ENCODE results near the gene JSRP1.

The JSRP1 gene

DNA sequence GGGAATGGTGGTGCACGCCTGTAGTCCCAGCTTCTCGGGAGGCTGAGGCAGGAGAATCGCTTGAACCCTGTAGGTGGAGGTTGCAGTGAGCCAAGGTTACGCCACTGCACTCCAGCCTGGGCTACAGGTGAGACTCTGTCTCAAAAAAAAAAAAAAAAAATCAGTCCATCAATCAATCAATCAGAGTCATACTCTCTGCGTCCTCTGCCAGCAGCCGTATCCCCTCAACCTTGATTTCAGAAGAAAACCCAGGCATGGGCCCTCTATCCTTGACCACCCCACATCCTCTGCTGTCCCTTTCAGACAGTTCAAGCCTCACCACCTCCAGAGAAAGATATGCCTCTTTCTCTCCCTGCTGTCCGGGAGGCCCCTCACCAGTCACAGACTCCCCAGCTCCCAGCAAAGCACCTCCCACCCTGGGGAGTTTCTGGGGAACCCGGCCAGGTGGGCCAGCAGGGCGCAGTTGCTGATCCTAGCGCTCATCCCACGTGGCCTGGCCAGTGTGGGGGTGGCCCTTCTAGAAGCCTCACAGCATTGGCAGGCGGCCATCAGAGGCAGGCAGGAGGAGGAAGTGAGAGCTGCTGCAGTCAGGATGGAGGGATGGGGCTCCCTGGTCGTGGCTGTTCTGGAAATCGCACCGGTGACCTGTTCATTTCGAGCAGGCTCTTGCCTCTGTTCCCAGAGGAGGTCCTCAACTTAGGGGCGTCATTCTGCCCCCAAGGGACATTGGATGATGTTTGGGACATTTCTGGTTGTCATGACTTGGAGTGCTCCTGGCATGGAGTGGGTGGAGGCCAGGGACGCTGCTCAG lies 10.2 kb upstream of the JSRP1 start:
- no peak for DNase-seq (ENCODE audit: low read depth, low spot score)

DNA sequence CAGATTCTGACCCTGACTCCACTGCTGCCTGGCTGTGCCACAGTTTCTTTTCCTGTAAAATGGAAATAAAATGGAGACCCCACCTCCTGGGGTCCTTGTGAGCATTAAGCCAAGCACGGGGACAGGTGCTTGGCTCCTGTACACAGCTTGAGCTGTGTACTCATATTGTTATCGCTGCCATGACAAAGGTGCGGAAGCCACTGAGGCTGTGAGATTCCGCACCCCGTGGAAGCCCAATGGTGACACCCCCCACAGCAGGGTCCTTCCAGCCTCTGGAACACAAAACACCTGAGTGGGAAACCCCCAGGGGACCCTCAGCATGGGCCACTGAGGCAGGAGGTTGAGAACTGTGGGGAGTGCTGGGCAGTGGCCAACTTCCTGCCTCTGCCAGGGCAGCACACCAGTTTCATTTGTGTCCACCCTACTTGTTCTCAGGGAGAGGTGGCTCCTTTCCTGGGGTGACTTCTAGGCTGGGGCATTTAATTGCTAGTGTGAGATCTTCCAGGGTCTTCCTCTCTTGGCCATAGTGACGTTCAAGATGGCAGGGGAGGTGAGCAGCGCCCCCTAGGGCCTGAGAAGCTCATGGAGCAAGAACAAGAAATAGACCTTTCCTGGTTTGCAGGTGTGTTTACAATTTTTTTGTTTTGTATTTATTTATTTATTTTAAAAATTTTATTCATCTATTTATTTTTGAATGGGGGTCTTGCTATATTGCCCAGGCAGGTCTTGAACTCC lies 5.4 kb upstream of the JSRP1 start:
- no peak for DNase-seq (ENCODE audit: low read depth, low spot score)

DNA sequence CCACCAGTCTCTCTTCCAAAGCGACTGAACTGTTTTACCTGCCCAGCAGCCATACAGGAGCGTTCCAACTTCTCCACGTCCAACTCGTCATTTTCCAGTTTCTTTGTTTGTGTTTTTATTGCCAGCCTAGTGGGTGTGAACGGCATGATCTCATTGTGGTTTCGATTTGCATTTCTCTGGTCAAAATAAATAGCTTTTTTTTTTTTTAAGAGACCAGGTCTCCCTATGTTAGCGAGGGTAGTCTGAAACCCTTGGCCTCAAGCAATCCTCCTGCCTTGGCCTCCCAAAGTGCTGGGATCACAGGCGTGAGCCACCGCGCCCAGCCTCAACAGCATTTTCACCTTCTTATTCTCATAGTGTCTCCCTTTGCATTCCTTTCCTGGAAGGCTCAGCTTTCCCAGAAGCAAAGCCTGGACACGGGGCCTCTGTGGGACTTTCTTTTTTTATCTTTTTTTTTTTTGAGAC lies 4.2 kb upstream of the JSRP1 start:
- no peak for DNase-seq (ENCODE audit: low read depth, low spot score)

DNA sequence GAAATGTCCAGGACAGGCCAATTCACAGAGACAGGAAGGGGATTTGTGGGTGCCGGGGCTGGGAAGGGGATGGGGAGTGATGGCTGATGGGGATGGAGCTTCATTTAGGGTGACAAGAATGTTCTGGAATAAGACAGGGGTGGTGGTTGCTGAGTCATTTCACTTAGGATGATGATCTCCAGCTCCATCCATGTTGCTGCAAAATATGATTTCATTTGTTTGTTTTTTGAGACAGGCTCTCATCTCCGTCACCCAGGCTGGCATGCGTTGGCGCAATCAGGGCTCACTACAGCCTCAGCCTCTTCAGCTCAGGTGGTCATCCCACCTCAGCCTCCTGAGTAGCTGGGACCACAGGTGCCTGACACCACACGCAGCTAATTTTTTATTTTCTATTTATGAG lies 3.1 kb upstream of the JSRP1 start:
- no peak for DNase-seq (ENCODE audit: low read depth, low spot score)

DNA sequence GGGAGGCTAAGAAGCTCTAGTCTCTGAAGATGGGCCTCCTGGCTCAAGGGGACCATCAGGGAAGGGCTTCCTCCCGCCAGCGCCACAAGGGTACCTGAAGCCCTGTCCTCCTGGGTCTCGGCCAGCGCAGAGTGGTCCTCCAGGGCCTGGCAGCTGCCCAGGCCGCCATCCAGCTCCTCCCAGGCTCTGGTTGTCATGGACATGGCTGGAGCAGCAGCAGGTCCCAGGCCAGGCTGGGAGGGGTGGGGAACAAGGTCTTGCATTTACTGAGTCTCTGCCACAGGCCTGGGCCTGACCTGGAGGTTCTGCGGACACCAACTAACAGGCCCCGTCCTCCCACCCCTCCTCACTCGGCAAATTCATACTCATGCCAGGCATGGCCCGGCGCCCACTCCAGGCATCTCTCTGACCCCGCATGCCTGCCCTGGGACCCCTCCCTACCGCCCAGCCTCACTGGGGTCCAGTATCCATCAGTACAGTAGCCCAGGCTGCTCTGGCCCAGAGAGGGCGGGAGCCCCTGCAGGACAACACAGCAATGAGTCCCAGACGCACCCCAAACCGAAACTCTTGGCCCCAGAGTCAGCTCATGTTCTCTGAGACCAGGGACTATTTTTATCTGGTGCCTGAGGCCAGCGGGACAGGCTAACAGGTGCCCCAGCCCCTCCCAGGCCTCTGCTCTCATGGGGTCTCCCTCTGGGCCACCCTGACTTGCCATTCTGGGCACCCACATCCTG lies 938 bp downstream of the JSRP1 start:
- DNase-seq (ENCODE audit: low read depth, low spot score) = no peak

DNA sequence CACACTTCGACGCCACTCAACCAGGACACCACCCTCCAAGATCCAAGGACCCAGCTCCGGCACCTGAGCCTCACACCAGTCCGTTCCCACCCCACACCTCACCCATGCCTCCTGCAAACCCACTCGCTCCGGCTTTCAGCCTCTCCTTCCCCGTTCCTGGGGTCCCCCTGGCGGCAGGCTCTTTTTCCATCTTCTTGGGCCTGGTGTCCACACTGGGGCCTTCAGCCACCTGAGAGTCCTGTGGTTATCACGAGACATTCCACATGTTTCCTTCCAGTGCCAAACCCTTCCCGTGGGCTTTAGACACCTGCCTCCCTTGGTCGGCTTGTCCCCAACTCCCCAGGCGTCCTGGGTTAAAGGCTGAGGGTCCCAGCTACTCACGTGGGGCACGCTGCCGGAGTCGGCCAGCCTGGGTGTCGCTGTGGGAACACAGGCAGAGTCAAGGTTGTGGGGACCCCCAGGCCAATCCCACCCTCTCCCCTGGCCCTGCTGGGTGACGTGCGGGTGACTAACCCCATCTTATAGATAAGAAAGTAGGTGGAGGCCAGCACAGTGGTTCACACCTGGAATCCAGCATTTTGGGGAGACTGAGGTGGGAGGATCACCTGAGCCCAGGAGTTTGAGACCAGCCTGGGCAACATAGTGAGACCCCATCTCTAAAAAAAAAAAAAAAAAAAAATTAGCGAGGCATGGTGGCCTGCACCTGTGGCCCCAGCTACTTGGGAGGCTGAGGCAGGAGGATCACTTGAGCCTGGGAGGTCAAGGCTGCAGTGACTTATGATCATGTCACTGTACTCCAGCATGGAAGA lies 1.9 kb downstream of the JSRP1 start:
- no peak for DNase-seq (ENCODE audit: low read depth, low spot score)

DNA sequence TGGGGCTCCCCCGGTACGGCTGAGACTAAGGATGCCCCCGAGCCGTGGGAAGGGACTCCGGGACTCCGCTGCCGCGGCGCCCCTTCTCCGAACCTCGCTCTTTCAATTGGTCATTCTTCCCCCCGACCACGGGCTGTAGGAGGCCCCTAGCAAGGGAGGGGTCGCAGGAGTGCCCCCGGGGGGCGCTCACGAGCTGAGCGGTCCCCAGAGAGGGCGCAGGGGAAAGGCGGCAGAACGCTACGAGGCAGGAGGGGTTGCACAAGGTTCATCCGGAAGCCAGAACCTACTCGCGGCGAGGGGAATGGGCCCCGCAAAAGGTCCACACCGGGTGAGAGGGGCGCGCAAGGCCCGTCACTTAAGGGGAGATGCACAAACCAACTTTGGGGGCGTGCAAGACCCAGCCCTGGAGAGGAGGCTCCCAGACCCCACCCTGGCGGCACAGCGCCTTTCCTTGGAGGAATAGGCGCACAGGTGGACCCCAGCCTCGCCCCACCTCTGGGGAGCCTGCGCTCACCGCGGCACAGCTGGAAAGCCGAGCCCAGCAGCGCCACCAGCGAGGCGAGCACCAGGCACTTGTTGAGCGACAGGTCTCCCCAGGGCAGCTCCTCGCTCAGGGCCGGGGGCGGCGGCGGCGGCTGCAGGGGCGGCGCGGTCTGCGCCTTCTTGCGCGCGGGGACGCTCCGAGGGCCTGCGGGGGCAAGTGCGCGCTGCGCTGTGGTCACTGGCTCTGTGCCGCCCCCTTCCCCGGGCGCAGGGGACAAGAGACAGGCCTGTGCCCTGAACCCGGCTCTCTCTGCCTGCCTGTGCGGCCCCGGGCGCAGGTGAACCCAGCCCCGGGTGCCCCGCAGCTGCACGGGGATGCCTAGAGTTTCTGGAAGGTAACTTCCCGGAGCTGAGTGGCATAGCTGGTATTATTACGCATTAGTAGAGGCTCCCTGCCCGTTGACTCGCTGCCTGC lies 2.8 kb downstream of the JSRP1 start:
- DNase-seq (ENCODE audit: low read depth, low spot score) = no peak

DNA sequence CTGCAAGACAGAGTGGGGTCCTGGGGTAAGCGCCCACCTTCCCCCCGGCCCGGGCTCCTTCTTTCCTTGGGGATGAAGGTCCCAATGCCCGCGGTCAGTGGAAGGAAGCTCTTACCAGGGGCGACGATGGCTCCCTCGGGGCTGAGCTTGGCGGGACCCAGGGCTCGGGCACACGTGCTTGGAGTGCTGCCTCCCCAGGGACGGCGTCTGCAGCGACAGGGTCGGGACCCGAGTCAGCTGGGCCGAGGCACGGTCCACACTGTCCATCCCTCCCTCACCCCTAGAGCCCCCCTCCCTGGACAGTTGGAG lies 3.5 kb downstream of the JSRP1 start:
- no peak for DNase-seq (ENCODE audit: low read depth, low spot score)

DNA sequence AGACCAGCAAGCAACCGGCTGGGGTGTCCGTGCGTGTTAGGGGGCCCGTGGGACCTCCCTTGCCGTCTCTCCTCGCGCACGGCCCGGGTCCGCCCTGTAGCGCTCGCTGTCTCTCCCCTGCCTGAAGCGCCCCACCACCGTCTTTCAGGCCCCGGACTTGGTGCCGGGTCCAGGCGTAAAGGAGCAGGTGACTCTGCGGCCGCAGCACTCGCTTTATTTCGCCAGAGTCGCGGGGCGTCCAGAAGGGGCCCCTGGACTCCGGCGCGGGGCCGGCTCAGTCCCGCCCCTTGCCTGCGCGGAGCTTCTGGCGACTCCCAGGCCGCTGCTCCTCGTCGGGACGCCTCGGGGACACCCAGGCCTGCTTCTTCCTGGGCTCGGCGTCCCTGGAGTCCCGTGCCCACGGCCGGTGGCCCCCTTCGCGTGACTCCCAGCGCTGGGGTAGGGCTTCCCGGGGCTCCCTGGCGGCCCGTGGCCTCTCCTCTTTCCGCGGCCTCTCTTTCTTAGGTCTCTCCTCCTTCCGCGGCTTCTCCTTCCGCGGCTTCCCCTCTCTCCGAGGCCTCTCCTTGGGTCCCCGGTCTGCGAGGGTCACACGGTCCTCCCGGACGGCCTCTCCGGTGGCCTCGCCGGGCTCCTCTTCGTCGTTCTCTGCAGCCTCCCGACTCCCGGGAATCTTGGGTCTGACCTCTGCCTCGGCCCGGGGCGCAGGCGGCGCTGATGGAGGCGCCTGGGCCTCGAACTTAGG lies 4.0 kb downstream of the JSRP1 start:
- DNase-seq (ENCODE audit: low read depth, low spot score) = no peak

DNA sequence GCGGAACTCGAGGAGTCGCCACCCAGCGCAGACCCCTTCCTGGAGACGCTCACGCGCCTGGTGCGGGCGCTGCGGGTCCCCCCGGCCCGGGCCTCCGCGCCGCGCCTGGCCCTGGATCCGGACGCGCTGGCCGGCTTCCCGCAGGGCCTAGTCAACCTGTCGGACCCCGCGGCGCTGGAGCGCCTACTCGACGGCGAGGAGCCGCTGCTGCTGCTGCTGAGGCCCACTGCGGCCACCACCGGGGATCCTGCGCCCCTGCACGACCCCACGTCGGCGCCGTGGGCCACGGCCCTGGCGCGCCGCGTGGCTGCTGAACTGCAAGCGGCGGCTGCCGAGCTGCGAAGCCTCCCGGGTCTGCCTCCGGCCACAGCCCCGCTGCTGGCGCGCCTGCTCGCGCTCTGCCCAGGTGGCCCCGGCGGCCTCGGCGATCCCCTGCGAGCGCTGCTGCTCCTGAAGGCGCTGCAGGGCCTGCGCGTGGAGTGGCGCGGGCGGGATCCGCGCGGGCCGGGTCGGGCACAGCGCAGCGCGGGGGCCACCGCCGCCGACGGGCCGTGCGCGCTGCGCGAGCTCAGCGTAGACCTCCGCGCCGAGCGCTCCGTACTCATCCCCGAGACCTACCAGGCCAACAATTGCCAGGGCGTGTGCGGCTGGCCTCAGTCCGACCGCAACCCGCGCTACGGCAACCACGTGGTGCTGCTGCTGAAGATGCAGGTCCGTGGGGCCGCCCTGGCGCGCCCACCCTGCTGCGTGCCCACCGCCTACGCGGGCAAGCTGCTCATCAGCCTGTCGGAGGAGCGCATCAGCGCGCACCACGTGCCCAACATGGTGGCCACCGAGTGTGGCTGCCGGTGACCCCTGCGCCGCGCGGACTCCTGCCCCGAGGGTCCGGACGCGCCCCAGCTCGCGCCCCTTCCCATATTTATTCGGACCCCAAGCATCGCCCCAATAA lies 4.8 kb downstream of the JSRP1 start:
- no peak for DNase-seq (ENCODE audit: low read depth, low spot score)

DNA sequence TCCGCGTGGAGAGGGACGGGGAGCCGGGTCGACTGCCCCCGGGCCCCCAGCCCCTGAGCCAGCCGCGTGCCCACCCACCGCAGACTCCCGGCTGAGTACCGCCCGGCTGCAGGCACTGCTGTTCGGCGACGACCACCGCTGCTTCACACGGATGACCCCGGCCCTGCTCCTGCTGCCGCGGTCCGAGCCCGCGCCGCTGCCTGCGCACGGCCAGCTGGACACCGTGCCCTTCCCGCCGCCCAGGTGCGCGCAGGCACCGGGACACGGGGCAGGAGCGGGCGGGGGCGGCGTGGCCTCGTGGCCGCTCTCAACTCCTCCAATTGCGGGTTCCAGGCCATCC lies 5.5 kb downstream of the JSRP1 start:
- DNase-seq (ENCODE audit: low read depth, low spot score) = no peak

DNA sequence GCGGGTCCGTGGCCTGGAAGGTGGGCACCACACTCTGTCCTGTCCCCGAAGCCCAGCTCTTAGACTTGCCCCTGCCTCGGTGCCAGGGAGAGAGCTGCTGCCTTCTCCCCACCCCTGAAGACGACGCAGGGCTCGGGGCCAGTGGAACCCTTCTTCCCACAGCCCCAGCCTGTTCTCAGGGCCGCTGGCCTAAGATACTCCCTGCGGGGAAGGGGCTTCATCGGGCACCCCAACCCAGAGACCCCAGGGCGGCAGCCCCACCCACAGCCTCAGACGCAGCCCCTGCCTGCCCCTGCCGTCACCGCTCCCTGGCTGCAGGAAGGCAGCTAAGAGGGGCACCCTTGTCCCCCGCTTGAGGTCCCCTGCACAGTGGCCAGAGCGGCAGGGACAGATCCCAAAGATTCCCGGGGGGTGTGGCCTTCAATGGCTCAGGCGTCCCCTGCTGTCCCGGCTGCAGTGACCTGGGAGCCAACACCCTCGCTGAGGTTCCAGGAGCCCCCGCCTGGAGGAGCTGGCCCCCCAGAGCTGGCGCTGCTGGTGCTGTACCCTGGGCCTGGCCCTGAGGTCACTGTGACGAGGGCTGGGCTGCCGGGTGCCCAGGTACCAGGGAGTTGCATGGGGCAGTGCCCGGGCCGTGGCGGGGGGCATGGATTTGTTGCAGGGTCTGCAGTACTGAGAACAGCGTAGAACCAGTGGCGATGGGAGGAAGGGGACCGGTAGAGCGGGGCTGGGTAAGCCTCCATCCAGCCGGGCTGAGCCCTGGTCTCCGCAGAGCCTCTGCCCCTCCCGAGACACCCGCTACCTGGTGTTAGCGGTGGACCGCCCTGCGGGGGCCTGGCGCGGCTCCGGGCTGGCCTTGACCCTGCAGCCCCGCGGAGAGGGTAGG lies 6.1 kb downstream of the JSRP1 start:
- no peak for DNase-seq (ENCODE audit: low read depth, low spot score)

DNA sequence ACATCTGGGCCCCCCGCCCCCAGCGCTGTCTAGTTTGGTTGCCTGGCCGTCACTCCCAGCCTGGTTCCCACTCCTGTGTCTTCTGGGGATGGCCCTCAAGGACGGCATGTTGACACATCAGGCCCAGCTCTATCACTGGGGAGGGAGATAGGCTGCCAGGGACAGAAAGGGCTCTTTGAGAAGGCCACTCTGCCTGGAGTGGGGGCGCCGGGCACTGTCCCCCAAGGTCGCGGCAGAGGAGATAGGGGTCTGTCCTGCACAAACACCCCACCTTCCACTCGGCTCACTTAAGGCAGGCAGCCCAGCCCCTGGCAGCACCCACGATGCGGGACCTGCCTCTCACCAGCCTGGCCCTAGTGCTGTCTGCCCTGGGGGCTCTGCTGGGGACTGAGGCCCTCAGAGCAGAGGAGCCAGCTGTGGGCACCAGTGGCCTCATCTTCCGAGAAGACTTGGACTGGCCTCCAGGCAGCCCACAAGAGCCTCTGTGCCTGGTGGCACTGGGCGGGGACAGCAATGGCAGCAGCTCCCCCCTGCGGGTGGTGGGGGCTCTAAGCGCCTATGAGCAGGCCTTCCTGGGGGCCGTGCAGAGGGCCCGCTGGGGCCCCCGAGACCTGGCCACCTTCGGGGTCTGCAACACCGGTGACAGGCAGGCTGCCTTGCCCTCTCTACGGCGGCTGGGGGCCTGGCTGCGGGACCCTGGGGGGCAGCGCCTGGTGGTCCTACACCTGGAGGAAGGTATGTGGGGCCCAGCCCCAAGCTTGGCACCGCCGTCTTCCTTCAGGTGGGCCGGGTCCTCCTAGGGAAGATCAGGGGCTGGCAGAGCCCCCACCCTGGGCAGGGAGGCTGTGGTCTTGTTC lies 7.0 kb downstream of the JSRP1 start, which contains the start of gene AMH:
Gene AMH, plus strand, starts transcription at position 314 of the 857 bp plus-strand sequence. Its CDS starts 10 bp downstream, at position 324.
- no peak for DNase-seq (ENCODE audit: low read depth, low spot score)

DNA sequence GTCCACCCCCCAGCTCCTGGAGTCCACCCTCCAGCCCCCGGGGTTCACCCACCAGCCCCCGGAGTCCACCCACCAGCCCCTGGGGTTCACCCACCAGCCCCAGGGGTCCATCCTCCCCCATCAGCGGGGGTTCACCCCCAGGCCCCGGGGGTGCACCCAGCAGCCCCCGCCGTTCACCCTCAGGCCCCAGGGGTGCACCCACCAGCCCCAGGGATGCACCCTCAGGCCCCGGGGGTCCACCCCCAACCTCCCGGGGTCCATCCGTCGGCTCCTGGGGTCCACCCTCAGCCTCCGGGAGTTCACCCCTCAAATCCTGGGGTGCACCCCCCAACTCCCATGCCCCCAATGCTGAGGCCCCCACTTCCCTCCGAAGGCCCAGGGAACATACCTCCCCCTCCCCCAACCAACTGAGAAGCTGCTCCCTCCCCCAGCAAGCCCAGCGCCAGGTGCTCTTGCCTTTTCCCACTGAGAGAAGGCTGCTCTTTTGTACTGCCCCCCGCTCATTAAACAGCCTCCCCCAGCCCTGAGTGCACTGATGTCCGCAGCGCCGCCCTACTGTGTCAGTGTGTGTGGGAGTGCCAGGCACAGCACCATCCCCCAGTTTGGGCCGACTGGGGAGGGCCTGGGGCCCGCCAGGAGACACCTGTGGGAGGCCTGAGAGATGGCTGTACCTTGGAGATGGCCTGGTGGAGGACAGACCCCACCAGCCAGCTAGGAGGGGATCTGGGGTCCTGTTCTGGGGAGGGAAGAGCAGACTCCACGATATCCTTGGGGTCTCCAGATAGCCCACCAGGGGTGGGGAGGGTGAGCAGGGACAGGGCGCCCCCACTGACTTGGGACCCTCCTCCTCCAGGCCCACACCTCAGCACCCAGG lies 7.8 kb downstream of the JSRP1 start:
- DNase-seq (ENCODE audit: low read depth, low spot score) = no peak

DNA sequence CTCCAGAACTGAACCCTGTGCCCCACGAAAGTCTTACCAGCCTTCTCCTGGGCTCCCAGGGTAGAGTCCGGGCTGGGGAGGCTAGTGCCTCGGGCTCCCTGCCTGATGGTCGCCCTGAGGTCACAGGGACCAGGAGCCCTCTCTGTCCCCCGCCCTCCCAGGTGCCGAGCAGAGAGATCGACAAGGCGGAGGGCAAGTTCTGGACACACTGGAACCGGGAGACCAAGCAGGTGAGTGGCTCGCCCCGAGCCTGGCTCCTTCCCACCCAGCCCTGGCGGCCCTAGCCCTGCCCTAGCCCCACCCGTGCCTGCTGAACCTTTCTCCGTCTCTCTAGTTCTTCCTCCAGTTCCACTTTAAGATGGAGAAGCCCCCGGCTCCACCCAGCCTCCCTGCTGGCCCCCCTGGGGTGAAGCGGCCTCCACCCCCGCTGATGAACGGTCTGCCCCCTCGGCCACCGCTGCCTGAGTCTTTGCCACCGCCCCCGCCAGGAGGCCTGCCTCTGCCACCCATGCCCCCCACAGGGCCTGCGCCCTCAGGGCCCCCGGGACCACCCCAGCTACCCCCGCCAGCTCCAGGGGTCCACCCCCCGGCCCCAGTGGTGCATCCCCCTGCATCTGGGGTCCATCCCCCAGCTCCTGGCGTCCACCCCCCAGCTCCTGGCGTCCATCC lies 8.7 kb downstream of the JSRP1 start:
- no peak for DNase-seq (ENCODE audit: low read depth, low spot score)

Data from iPS DF 19.7 (cell line).